ENCODE results near the gene PRKN.

The PRKN gene

GRCh38 chr6:161418463-161418945 is 1309.1 kb downstream of the PRKN start:
- peak; percentile 49 for DNase-seq

DNA sequence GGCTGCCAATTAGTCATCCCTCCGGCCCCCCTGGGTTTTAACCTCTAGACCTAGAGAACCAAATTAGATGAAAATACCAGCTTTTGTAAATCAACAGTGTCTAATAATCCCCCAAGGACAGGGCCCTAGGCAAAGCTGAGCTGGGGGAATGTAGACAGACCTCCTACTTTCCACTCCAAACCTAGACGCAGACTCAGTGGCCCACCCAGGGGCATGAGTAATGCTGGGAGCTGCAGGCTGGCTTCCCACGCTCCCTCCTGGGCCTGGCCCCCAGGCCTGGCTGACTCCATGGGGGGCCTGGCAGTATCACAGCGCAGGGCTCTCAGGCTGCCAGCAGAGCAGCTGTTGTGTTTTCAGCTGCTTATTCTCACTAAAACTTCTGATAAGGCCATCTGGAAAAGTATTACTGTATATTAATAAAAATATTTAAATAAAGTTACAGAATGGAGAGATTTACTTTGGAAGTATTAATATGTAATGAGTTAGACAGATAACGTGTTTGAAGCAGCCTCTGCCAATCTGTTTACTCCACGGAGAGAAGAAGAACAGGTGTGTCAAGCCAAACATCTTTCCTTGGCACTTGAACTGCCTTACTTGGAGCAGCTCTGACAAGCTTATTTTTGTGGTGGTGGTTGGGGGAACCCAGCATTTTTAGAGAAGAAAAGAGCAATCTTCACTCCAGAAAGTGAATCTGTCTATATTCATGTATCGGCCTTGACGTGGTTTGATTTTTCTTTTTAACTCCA is 1309.7 kb downstream of the PRKN start:
- DNase-seq, result no peak

DNA sequence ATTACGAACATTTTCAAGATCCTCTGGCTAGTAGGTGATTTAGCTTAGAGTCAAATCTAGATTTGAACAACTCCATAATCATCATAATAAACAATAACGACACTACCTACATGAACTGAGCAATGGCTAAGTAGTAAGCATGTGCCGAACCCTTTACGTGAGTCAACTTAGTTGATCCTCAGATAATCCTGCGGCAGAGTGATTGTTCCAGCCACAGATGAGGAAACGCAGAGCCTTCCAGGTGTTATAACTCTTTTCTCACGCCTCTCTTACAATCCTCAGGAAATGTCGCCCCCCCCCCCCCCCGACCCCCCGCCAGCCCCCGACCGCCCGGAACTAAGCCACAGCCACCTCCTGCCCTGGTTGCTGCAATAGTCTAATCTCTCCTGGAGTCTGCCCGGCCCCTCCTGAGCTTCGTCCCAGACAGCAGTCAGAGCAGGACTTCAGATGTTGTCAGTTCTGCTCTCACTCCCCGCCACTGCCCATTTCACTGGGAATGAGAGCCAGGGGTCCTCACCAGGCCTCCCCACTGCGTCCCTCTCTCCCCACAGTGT is 1312.2 kb downstream of the PRKN start:
- DNase-seq, result no peak

GRCh38 chr6:161414707-161415106 is 1312.9 kb downstream of the PRKN start:
- no peak for DNase-seq

DNA sequence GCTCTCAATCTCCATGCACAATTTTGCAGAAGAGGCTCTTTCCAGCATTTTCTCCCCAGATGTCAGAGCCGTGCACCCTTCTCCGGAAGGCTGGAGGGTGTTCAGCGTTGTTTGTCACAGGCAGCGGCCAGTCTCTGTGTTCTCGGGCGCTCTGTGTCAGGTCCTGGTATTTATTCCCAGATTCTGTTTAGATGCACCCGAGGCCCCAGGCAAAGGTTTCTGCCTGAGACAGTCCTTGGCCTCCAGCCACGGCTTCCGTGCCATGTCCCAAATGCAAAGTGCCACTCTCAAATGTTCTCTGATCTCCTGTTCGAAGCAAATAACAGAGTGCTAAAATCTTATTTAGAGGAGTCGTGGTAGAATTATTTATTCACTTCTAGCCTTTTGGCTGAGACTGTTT is 1313.4 kb downstream of the PRKN start:
- DNase-seq, result no peak

DNA sequence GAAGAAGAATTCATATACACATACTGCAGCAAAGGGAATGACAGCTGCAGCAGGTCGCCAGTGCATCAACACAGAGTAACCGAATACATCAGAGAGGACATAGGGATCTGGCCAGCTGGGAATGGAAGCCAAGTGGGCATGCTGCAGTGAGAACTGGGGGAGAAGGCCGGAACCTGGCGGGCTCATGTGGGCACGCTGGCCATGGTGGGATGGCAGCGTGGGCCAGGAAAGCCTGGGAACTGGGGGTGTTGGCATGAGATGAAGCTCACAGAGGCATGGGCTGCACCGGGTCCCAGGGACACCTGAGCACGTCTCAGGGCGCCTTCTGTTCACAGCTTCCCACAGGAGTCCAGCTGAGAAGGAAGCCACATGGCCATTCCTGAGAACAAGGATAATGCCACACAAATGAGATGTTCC is 1314.2 kb downstream of the PRKN start:
- no peak for DNase-seq

DNA sequence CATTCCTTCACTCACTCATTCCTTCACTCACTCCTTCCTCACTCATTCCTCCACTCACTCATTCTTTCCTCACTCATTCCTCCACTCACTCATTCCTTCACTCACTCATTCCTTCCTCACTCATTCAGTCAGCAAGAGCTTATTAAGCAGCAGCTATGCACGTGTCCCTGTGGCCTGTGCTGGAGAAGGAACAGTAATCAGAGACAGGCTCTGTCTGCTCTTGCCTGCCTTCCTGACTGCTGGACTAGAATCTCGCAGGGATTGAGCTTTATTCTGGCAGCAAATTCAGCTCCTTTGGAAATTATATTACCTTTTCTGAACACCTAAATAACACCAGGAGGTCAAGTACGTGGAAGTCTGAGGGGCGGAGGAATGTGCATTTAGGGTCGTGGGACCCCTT is 1314.8 kb downstream of the PRKN start:
- DNase-seq, result no peak

DNA sequence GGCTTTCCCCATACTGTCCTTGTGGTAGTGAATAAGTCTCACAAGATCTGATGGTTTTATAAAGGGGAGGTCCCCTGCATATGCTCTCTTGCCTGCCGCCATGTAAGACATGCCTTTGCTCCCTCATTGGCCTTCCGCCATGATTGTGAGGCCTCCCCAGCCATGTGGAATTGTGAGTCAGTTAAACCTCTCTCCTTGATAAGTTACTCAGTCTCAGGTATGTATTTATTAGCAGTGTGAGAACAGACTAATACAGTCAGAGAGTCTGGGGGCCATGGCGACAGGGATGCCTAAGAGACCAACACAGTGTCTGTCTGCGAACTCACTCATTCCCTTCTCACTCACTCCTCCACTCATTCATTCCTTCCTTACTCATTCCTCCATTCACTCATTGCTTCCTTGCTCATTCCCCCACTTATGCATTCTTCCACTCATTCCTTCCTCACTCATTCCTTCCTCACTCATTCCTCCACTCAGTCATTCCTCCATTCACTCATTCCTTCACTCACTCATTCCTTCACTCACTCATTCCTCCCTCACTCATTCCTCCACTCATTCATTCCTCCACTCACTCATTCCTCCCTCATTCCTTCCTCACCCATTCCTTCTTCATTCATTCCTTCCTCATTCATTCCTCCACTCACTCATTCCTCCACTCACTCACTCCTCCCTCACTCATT is 1316.2 kb downstream of the PRKN start:
- DNase-seq, result no peak

DNA sequence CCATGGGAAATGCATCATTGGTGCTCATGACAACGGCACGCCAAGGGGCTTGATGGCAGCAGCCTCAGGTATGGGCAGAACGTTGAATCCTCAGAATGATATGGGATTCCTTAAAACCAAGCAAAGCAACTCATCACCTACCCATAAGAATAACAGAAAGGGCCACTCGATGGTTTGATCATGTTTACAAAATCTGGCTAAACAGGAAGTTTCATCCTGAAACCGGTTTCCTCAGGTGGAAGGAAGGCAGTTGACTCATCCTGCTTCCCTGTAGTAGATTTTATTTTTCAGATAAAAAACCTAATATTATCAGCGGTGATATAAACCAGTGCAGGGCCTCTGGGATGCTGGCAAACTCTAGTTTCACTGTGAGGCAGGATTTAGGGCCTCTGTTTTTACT is 1316.8 kb downstream of the PRKN start:
- DNase-seq, result no peak

DNA sequence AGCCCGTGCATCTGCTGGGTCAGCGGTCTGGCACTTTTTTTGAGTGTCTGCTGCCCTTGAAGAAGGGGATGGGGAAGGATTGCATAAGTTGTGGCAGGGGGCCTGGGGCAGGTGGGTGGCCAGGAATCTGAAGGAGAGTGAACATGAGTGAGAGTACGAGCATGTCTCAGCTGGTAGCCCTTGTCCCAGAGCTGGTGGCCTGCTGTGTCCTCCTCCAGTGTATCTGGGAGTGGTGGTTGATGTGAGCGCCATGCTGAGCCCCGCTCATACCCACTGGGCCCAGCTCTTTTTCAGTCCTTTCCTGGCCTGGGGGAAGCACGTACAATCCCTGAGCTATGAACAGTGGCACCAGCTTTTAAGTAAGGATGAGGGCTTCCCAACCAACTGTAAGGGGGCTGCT is 1317.5 kb downstream of the PRKN start:
- no peak for DNase-seq

- no peak for DNase-seq
Measured at GRCh38 chr6:161409353-161409752, 1318.2 kb downstream of the PRKN start.

DNA sequence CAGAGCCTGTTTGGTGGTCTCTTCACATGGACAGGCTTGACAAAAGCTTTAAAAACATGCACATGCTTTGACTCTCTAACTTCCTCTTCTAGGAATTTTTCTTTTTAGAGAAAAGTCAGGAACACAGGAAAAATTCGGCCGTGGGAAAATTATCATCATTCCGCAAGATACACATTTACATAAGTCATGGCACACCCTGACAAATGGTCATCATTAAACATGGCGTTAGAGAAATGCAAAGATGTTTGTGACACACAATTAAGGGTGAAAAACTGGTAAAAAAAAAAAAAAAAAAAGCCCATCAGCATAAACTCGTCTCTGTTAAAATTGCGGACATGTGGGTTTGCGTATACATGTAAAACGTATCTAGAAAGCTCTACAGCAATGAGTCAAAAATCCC is 1319.5 kb downstream of the PRKN start:
- no peak for DNase-seq

GRCh38 chr6:161407581-161407980 is 1320.0 kb downstream of the PRKN start:
- no peak for DNase-seq

- DNase-seq, result no peak
Measured at GRCh38 chr6:161407115-161407514, 1320.5 kb downstream of the PRKN start.

DNA sequence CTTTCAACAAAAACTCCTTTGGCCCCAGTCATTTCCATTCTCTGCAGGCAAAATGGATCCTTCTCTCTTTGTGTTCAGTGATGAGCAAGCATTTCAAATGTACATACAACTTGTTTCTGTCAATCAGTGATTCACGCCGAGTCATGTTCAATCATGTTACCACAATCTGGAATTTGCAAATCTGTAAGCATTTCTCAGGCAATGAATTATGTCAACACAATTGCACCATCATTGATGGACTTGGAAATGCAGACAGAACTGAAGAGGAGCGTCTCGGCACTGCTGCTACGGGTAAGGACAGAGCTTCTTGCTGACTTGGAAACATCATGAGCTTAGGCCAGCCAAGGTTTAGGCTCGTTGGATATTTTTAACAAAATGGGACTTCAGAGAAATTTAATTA is 1320.9 kb downstream of the PRKN start:
- no peak for DNase-seq

DNA sequence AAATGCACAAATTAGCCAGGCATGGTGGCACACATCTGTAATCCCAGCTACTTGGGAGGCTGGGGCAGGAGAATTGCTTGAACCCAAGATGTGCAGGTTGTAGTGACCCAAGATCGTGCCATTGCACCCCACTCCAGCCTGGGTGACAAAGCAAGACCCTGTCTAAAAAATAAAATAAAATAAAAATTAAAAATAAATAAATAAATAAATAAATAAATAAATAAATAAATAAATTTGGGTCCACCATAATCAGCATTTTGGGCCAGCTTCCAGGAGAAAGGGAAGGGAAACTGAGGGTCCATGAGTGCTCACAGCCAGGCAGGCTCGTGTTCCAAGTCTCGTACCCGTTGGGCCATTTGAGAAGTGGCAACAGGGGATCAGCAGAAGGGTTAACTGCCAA is 1322.1 kb downstream of the PRKN start:
- DNase-seq, result no peak

DNA sequence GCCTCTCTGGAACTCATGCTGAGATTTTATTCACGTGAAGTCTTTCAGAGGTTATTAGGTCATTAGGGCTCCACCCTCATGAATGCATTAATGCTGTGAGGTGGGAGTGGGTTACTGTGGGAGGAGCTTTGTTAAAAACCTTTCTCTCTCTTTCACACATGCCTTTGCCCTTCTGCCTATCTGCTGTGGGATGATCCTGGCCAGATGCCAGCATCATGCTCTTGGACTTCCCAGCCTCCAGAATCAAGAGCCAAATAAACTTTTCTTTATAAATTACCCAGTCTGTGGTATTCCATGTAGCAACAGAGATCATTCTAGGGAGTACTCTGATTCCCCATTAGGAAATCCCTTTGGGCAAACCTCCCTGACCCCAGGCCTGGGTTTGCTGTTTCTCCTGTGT is 1323.8 kb downstream of the PRKN start:
- DNase-seq, result no peak

DNA sequence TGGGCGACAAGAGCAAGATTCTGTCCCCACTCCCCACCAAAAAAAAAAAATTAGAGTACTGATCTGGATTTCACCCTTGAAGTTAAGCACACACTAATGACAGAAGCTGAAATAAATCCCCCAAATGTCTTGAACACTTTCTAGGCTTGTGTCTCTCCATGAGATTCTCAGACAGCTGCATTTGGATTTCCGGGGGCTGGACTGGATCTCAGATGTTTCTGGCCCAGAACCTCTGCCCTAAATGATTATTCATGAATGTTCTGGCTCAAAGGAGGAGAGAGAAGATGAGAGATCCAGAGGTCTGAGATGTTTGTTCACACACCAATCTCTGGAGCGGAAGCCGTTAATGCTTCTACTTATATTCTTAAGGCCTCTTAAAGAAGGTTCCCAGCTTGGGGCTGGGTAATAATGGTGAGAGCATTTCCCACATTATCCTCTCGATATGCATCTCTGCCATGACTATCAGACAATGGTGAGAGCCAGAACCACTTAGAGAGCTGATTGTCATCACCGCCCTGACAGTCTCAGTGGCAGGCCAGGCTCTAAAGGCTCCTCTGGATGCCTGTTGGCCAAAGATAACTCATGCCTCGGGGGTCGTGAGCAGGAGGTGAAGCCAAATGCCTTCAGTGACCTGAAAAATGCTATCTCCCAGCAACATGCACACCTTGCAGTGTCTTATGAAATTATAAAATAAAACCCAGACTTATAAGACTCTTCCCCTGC is 1325.8 kb downstream of the PRKN start:
- no peak for DNase-seq

GRCh38 chr6:161400671-161401070 is 1326.9 kb downstream of the PRKN start:
- no peak for DNase-seq

DNA sequence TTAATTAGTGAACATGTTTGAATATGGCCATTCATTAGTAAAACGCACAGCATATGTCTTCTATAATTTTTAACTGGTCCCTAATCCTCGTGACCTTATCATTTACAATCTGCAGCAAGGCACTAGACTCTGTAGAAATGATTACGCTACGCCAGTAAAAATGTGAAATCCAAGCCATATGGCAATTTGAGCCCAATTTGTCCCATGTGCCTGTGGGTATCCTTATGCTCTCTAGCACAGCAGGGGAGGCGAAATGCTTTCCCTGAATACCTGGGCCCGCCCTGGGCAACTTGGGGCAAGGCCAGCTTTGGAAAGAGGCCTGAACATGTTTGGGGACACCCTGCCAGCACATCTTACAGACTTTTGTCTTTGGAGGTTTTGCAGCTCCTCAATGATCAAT is 1331.0 kb downstream of the PRKN start:
- no peak for DNase-seq

GRCh38 chr6:161395716-161396231 is 1331.8 kb downstream of the PRKN start:
- no peak for DNase-seq

- DNase-seq, result no peak
Measured at GRCh38 chr6:161394437-161394836, 1333.1 kb downstream of the PRKN start.

GRCh38 chr6:161393839-161394364 is 1333.7 kb downstream of the PRKN start:
- DNase-seq, result peak; percentile 75
